ENCODE data around the gene TMPRSS6. TPM values are rescaled to one million over a fixed set of nuclear protein-coding genes. Genes with fewer than 3 reads are reported as not detected.

The TMPRSS6 gene
- total RNA-seq, 6 experiments from 2014 or later = 40.7 to 104 (median 60.6) TPM

- no peaks in the 10 kb centered on the region for H3K27me3 ChIP-seq
- 63% methylated on average over 7 of the region's 14 CpGs for WGBS (ENCODE audit: insufficient coverage, low coverage, low lambda C conversion rate, missing lambda C conversion rate)
- TF ChIP-seq POLR2A (IDR thresholded peaks at IDR 0.05) (no peak), CTCF (IDR thresholded peaks at IDR 0.05) (no peak)
- no peaks in the 10 kb centered on the region for H3K9me3 ChIP-seq
- intact Hi-C loops (cut with DNase I) = no loop called here
- H3K4me3 ChIP-seq = no peak overlapping the region
- H3K4me1 ChIP-seq = peaks cover 0 to 14% (median 0%) of the 10 kb centered on the region in 4 donors
- peaks cover 0 to 14% (median 0%) of the 10 kb centered on the region in 4 donors for H3K36me3 ChIP-seq
- ATAC-seq (no peak), DNase-seq (no peak)
- no peak overlapping the region for H3K27ac ChIP-seq
These were observed 5.7 kb downstream of the TMPRSS6 start for GRCh38 chr22:37103656-37104452.

- DNase-seq (no peak), ATAC-seq (no peak)
- Histone ChIP-seq H3K4me3 (no peak overlapping the region), H3K27me3 (no peaks in the 10 kb centered on the region), H3K27ac (no peak overlapping the region), H3K4me1 (peaks cover 0 to 6% (median 0%) of the 10 kb centered on the region in 4 donors), H3K36me3 (peaks cover 0 to 14% (median 0%) of the 10 kb centered on the region in 4 donors), H3K9me3 (no peaks in the 10 kb centered on the region)
- intact Hi-C loops (cut with DNase I) = no loop called here
- TF ChIP-seq CTCF (IDR thresholded peaks at IDR 0.05) = no peak
- TF ChIP-seq POLR2A (IDR thresholded peaks at IDR 0.05) = no peak
- 100% methylated on average over 1 of the region's 18 CpGs for WGBS (ENCODE audit: insufficient coverage, low coverage, low lambda C conversion rate, missing lambda C conversion rate)
These were observed 6.4 kb downstream of the TMPRSS6 start for GRCh38 chr22:37103151-37103550.

- no peaks in the 10 kb centered on the region for H3K27me3 ChIP-seq
These were observed 8.0 kb downstream of the TMPRSS6 start for GRCh38 chr22:37101311-37102066.

GRCh38 chr22:37100589-37101127 is 8.9 kb downstream of the TMPRSS6 start:
- 50% methylated on average over 7 of the region's 8 CpGs for WGBS (ENCODE audit: insufficient coverage, low coverage, low lambda C conversion rate, missing lambda C conversion rate)
- Histone ChIP-seq H3K9me3 (no peaks in the 10 kb centered on the region), H3K4me3 (no peak overlapping the region), H3K4me1 (no peaks in the 10 kb centered on the region), H3K36me3 (peaks cover 0 to 26% (median 0%) of the 10 kb centered on the region in 4 donors), H3K27ac (no peak overlapping the region), H3K27me3 (no peaks in the 10 kb centered on the region)
- ATAC-seq = peak in 3 of 4 donors; percentile 21 to 33 (median 32)
- DNase-seq = no peak
- no peak for TF ChIP-seq POLR2A (IDR thresholded peaks at IDR 0.05)
- no peak for TF ChIP-seq CTCF (IDR thresholded peaks at IDR 0.05)
- intact Hi-C loops (cut with DNase I) = no loop called here

More at GRCh38 chr22:37101311-37102066, 8.0 kb downstream of the TMPRSS6 start:
- no peak for DNase-seq
- Histone ChIP-seq H3K36me3 (peaks cover 0 to 21% (median 0%) of the 10 kb centered on the region in 4 donors), H3K4me1 (no peaks in the 10 kb centered on the region), H3K9me3 (no peaks in the 10 kb centered on the region), H3K4me3 (no peak overlapping the region), H3K27ac (no peak overlapping the region)
- no peak for ATAC-seq
- intact Hi-C loops (cut with DNase I) = no loop called here
- TF ChIP-seq CTCF (IDR thresholded peaks at IDR 0.05) (no peak), POLR2A (IDR thresholded peaks at IDR 0.05) (no peak)
- WGBS (ENCODE audit: insufficient coverage, low coverage, low lambda C conversion rate, missing lambda C conversion rate) = 68% methylated on average over 5 of the region's 10 CpGs

Measured in right lobe of liver (tissue), 6 donors.